ENCODE results near the gene INPP5A.

The INPP5A gene

DNA sequence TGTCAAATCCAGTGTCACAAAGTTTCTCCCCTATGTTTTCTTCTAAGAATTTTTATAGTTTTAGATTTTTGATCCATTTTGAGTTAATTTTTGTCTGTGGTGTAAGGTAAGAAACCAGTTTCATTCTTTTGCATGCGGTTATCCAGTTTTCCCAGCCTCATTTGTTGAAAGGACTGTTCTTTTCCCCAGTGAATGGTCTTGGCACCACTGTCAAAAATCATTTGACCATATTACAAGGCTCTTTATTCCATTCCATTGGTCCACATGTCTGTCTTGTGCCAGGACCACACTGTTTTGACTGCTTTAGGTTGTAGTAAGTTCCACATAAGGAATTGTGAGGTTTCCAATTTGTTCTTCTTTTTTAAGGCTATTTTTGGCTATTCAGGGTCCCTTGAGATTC lies 64.0 kb downstream of the INPP5A start:
- TF ChIP-seq, protein P1, sequence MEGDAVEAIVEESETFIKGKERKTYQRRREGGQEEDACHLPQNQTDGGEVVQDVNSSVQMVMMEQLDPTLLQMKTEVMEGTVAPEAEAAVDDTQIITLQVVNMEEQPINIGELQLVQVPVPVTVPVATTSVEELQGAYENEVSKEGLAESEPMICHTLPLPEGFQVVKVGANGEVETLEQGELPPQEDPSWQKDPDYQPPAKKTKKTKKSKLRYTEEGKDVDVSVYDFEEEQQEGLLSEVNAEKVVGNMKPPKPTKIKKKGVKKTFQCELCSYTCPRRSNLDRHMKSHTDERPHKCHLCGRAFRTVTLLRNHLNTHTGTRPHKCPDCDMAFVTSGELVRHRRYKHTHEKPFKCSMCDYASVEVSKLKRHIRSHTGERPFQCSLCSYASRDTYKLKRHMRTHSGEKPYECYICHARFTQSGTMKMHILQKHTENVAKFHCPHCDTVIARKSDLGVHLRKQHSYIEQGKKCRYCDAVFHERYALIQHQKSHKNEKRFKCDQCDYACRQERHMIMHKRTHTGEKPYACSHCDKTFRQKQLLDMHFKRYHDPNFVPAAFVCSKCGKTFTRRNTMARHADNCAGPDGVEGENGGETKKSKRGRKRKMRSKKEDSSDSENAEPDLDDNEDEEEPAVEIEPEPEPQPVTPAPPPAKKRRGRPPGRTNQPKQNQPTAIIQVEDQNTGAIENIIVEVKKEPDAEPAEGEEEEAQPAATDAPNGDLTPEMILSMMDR (conservative IDR thresholded peaks at IDR 0.05; ENCODE audit: low read depth, low read length), result no peak
- no peak for DNase-seq (ENCODE audit: low read depth)
- no peak overlapping the region for H3K4me3 ChIP-seq (ENCODE audit: low read length)

DNA sequence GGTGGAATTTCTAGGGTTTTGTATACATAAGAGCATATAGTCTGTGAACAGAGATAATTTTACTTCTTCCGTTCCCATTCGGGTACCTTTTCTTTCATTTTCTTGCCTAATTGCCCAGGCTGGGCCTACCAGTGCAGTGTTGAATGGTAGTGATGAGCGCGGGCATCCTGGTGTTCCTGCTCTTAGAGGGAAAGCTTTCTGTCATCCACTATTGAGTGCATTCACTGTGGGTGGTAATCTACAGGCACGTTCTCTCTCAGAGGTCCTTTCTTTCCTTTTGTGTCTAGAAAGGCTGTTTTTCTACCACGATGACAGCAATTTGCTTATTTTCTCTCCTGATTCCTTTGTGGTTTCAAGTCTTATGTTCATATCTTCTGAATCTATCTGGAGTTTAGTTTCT lies 65.0 kb downstream of the INPP5A start:
- TF ChIP-seq, protein P1 (conservative IDR thresholded peaks at IDR 0.05; ENCODE audit: low read depth, low read length), result no peak
- no peak overlapping the region for H3K4me3 ChIP-seq (ENCODE audit: low read length)
- no peak for DNase-seq (ENCODE audit: low read depth)

DNA sequence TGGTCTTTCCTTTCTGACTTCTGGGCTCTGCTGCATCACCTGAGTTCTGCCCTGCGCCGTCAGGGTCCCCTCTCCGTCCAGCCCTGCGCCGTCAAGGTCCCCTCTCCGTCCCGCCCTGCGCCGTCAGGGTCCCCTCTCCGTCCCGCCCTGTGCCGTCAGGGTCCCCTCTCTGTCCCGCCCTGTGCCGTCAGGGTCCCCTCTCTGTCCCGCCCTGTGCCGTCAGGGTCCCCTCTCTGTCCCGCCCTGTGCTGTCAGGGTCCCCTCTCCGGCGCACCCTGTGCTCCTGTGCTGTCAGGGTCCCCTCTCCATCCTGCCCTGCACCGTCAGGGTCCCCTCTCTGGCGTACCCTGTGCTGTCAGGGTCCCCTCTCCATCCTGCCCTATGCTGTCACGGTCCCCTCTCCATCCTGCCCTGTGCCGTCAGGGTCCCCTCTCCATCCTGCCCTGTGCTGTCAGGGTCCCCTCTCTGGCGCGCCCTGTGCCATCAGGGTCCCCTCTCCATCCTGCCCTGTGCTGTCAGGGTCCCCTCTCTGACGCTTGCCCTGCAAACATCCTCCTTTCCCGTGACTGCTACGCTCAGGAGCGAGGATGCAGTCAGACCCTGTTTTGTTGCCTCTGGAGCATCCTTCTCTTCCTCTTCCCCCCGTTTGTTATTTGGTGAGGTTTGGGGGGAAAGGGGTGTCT lies 66.4 kb downstream of the INPP5A start:
- no peak for DNase-seq (ENCODE audit: low read depth)
- TF ChIP-seq, protein P1 (conservative IDR thresholded peaks at IDR 0.05; ENCODE audit: low read depth, low read length), result no peak
- H3K4me3 ChIP-seq (ENCODE audit: low read length), result no peak overlapping the region

DNA sequence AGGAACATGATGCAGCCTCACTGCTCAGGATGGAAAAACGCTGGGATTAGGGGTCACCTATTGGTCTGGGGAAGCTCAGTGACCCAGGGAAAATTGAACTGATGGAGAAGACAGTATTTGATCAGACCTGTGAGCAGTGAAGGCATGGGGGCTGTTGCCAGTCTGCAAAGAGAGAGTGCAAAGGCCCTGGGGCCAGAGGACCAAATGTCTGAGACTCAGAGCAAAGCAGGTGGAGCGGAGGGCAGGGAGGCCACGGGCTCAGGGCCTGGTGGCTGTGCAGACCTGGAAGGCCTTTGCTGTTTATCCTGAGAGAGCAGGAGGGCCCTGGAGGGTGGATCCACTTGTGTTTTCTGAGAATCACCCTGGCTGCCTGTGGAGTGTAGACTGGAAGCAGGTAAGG lies 67.1 kb downstream of the INPP5A start:
- TF ChIP-seq, protein P1 (conservative IDR thresholded peaks at IDR 0.05; ENCODE audit: low read depth, low read length), result no peak
- no peak overlapping the region for H3K4me3 ChIP-seq (ENCODE audit: low read length)
- no peak for DNase-seq (ENCODE audit: low read depth)

DNA sequence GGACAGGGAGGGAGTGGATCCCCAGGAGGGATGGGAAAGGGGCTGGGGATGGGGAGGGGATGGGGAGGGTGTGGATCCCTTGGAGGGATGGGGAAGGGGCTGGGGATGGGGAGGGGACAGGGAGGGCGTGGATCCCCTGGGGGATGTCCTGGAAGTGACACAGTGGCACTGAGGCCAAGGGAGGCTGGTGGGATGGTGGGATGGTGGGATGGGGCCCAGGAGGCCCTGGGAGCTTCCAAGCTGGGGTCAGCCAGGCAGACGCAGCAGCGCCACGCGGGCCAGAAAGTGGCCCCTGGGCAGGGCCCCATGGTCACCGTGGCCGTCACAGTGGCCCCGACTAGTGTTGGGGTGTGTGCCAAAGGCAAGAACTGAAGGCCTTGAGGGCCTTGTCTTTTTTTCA lies 67.8 kb downstream of the INPP5A start:
- no peak overlapping the region for H3K4me3 ChIP-seq (ENCODE audit: low read length)
- TF ChIP-seq, protein P1 (conservative IDR thresholded peaks at IDR 0.05; ENCODE audit: low read depth, low read length), result no peak
- DNase-seq (ENCODE audit: low read depth), result no peak

DNA sequence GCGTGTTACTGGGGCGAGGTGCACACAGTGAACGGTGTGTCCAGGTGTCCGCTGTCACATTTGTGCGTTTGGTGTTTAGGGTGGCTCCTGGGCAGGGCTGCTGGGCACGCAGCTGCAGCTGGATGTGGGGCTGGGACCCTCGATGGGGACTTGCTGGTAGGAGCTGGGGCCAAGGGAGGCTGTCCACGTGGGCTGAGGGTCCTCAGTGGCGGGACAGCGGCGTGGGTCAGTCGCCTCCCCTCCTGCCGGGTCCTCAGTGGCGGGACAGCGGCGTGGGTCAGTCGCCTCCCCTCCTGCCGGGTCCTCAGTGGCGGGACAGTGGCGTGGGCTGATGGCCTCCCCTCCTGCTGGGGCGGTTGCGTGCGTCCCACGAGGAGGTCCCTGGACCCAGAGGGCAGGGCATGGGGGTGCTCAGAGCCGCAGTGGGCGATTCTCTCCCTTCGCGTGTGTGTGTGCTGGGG lies 68.5 kb downstream of the INPP5A start:
- no peak for DNase-seq (ENCODE audit: low read depth)
- TF ChIP-seq, protein P1 (conservative IDR thresholded peaks at IDR 0.05; ENCODE audit: low read depth, low read length), result no peak
- no peak overlapping the region for H3K4me3 ChIP-seq (ENCODE audit: low read length)
